Glutamatergic neuron (in vitro differentiated cells): ENCODE results near the gene ZCCHC8. TPM values are rescaled to one million over a fixed set of nuclear protein-coding genes. Genes with fewer than 3 reads are reported as not detected.
"Not testable (repeated sequence)": the region's sequence is repeated elsewhere in the genome, so short reads cannot be mapped to it uniquely, and the experiment has no call there.

Experiments
- DNase-seq: peaks from one replicate; pipeline ENCODE4 v3.0.0; 2022
- H3K27ac Mint-ChIP-seq: one replicate; pipeline ENCODE4 v1.8.0; 2020; ENCODE audit warnings: mild to moderate bottlenecking, mixed read lengths, inconsistent platforms; ENCODE audit not compliant: unreplicated experiment
- H3K27me3 Mint-ChIP-seq: one replicate; pipeline ENCODE4 v1.8.0; 2020; ENCODE audit warnings: mild to moderate bottlenecking, moderate library complexity, mixed read lengths, inconsistent platforms; ENCODE audit not compliant: unreplicated experiment
- H3K36me3 Mint-ChIP-seq: one replicate; pipeline ENCODE4 v1.8.0; 2020; ENCODE audit warnings: mild to moderate bottlenecking, mixed read lengths, inconsistent platforms; ENCODE audit not compliant: unreplicated experiment
- H3K4me1 Mint-ChIP-seq: one replicate; pipeline ENCODE4 v1.8.0; 2020; ENCODE audit warnings: mild to moderate bottlenecking, low read depth, mixed read lengths, inconsistent platforms; ENCODE audit not compliant: unreplicated experiment
- H3K4me3 Mint-ChIP-seq: one replicate; pipeline ENCODE4 v1.8.0; 2020; ENCODE audit warnings: mild to moderate bottlenecking, mixed read lengths, inconsistent platforms; ENCODE audit not compliant: unreplicated experiment
- H3K9me3 Mint-ChIP-seq: one replicate; pipeline ENCODE4 v1.8.0; 2020; ENCODE audit warnings: mild to moderate bottlenecking, moderate library complexity, mixed read lengths, inconsistent platforms; ENCODE audit not compliant: unreplicated experiment
- total RNA-seq: library from RNA; stranded (reverse); fragmentation: NEBNext Ultra II Directional; extraction: Animal tissue kit (Norgen Biotek cat#: 25700); gene quantifications from one replicate; pipeline ENCODE4 v1.2.1, GENCODE V29; 2021; ENCODE audit not compliant: unreplicated experiment
- TF ChIP-seq, protein P1 (sequence below): fragments of 200-600 bp; sonication (generic); IDR thresholded peaks from one replicate; pipeline ENCODE4 v1.5.0; 2021; ENCODE audit not compliant: partially characterized antibody, unreplicated experiment

Gene ZCCHC8
- total RNA-seq, 1 donor from 2014 or later, result 29.3 TPM

DNA sequence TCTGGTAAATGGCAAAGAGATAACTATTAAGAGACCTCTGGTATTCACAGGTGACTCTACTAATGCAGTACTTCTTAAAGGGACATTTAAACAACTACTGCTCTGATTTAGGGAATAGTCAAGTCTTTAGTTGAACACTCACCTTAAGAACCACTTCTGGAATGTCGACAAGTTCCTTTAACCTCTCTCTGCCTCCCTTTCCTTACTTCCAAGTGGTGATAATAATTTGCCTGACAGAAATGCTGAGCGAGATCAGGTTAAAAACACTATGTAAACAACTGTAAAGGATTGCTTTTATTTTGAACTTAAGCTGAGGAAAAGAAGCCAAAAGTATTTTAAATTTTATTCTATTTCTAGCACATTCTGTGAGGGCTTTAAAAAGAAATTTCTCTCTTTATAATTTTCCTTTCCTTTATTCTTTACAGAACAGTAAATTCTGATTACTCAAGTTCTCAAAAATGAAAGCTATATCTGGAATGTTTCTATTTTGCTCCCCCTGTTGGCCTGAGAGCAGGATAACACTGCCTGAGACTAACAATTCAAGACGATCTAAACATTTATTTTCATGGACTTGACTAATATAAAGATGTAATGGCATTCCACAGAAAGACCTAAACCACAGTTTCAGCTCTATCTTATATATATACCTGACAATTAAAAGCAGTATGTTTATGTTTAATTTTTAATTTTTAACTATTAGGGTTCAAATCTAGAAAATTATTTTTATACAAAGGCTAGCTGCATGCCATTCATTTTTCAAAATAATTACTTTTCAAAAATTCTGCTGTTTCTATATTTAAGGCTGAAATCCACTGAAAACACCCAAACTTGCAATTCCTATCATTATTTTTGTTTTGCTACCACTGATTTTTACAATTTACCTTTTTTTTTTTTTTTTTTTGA lies 29.2 kb downstream of the ZCCHC8 start:
- H3K36me3 Mint-ChIP-seq, result no peaks in the 10 kb centered on the region
- DNase-seq, result no peak
- no peaks in the 10 kb centered on the region for H3K4me1 Mint-ChIP-seq
- no peak overlapping the region for H3K4me3 Mint-ChIP-seq
- H3K27me3 Mint-ChIP-seq, result peaks cover 5% of the 10 kb centered on the region
- no peaks in the 10 kb centered on the region for H3K9me3 Mint-ChIP-seq
- no peak overlapping the region for H3K27ac Mint-ChIP-seq
- TF ChIP-seq, protein P1, sequence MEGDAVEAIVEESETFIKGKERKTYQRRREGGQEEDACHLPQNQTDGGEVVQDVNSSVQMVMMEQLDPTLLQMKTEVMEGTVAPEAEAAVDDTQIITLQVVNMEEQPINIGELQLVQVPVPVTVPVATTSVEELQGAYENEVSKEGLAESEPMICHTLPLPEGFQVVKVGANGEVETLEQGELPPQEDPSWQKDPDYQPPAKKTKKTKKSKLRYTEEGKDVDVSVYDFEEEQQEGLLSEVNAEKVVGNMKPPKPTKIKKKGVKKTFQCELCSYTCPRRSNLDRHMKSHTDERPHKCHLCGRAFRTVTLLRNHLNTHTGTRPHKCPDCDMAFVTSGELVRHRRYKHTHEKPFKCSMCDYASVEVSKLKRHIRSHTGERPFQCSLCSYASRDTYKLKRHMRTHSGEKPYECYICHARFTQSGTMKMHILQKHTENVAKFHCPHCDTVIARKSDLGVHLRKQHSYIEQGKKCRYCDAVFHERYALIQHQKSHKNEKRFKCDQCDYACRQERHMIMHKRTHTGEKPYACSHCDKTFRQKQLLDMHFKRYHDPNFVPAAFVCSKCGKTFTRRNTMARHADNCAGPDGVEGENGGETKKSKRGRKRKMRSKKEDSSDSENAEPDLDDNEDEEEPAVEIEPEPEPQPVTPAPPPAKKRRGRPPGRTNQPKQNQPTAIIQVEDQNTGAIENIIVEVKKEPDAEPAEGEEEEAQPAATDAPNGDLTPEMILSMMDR, result peak; percentile 76

DNA sequence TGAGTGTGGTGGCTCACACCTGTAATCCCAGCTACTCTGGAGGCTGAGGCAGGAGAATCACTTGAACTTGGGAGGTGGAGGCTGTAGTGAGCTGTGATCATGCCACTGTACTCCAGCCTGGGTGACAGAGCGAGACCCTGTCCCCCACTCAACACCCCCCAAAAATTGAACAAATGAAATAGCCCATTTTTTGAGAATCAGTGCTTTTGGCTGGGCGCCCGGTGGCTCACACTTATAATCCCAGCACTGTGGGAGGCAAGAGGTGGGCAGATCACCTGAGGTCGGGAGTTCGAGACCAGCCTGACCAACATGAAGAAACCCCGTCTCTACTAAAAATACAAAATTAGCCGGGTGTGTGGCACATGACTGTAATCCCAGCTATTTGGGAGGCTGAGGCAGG lies 30.2 kb downstream of the ZCCHC8 start:
- H3K36me3 Mint-ChIP-seq, H3K27ac Mint-ChIP-seq, H3K9me3 Mint-ChIP-seq: not testable (repeated sequence)

DNA sequence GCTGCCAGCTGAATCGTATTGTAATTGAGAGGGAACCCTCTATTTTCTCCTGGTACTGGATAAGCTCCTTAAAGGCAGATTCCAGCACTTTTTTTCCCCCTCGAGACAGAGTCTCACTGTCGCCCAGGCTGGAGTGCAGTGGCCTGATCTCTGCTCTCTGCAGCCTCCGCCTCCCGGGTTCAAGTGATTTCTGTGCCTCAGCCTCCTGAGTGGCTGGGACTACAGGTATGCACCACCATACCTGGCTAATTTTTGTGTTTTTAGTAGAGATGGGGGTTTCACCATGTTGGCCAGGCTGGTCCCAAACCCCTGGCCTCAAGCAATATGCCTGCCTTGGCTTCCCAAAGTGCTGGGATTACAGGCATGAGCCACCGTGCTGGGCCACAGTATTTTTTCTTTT lies 30.9 kb downstream of the ZCCHC8 start:
- DNase-seq, H3K36me3 Mint-ChIP-seq, H3K27me3 Mint-ChIP-seq, H3K4me3 Mint-ChIP-seq, H3K27ac Mint-ChIP-seq, H3K4me1 Mint-ChIP-seq, H3K9me3 Mint-ChIP-seq: not testable (repeated sequence)

More for the DNA sequence above, 30.2 kb downstream of the ZCCHC8 start:
- H3K27me3 Mint-ChIP-seq, H3K4me3 Mint-ChIP-seq, DNase-seq, H3K4me1 Mint-ChIP-seq: not testable (repeated sequence)

DNA sequence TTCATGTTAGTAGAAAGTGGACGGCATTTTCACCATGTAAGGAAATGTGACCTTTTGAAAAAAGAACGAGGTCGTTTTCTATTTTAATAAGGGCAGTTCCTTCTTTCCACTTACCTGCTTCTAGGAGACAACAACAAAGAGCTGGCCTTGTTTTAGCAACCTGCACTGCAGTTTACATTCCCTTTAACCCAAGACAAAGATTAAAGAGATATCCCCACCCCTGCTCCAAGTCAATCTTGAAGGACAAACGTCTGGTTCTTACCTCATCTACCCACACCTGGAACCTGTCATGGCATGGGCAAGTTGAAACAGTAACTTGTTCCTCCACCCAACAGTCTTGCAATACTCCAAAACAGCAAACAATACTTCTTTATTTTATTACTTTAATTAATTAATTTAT lies 32.7 kb downstream of the ZCCHC8 start:
- Mint-ChIP-seq H3K4me1 (no peaks in the 10 kb centered on the region), H3K27ac (no peak overlapping the region), H3K27me3 (peaks cover 2% of the 10 kb centered on the region), H3K9me3 (no peaks in the 10 kb centered on the region), H3K4me3 (no peak overlapping the region), H3K36me3 (no peaks in the 10 kb centered on the region)
- TF ChIP-seq, protein P1, result no peak
- no peak for DNase-seq

DNA sequence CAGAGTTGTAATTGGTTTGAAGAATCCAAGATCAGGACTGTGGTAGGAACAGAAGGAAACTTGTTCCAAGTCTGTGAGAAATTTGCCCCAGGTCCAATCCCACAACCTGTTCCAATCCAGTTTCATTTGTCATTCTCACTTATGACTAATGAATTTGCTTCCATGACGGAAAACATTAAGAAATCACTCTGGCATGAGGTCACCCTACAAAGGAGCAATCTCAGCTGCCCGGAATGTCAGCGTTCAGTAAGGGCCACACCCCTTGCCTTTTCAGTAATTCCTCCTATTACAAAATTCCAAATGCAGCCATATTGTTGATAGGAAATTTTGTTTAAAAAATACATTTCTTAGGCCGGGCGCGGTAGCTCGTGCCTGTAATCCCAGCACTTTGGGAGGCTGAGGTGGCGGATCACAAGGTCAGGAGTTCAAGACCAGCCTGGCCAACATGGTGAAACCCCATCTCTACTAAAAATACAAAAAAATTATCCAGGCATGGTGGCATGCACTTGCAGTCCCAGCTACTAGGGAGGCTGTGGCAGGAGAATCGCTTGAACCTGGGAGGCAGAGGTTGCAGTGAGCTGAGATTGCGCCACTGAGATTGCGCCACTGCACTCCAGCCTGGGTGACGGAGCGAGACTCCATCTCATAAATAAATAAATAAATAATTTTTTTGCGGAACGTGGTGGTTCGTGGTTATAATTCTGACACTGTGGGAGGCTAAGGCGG lies 36.3 kb downstream of the ZCCHC8 start:
- not testable (repeated sequence) for H3K4me1 Mint-ChIP-seq, H3K9me3 Mint-ChIP-seq, H3K4me3 Mint-ChIP-seq, H3K36me3 Mint-ChIP-seq, H3K27me3 Mint-ChIP-seq, H3K27ac Mint-ChIP-seq, DNase-seq

DNA sequence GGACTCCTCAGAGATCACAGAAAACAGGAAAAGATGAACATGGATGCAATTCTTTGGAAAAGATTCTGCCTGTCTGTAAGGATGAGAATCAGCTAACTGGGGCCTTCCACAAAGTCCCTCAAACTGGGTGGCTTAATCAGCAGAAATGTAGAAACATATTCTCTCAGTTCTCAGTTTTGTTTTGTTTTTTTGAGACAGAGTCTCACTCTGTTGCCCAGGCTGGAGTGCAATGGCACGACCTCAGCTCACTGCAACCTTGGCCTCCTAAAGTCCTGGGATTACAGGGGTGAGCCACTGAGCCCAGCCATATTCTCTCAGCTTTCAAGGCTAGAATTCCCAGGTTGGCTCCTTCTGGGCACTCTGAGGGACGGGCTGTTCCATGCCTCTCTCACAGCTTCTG lies 40.1 kb downstream of the ZCCHC8 start:
- Mint-ChIP-seq H3K27ac (no peak overlapping the region), H3K27me3 (no peaks in the 10 kb centered on the region), H3K4me3 (no peak overlapping the region), H3K4me1 (no peaks in the 10 kb centered on the region), H3K9me3 (peaks cover 1% of the 10 kb centered on the region), H3K36me3 (no peaks in the 10 kb centered on the region)
- TF ChIP-seq, protein P1, result no peak
- DNase-seq, result no peak
